Pancreas (tissue), 10 donors: ENCODE data around the gene SMIM14. TPM values are rescaled to one million over a fixed set of nuclear protein-coding genes. Genes with fewer than 3 reads are reported as not detected.

Experiments
- ATAC-seq, 4 donors: fragments of 200-7000 bp; cut with Tn5 transposase; one replicate each; pipeline versions ENCODE4 v1.8.0 to v1.9.1; 2020; ENCODE audit warnings: mild to moderate bottlenecking in 4 of 4, moderate library complexity in 4 of 4
- DNase-seq, 6 donors: peaks; one replicate each; pipeline ENCODE4 v3.0.0-alpha.2; 2020
- FAIRE-seq: peaks from 2 replicates; lab custom pipeline; 2012; peaks lifted over from hg19 to GRCh38; lab: Jason Lieb, UNC
- H3K27ac ChIP-seq, 4 donors: fragments of 200-600 bp; sonication (generic); 1 replicate in 3 of 4; 2 replicates in 1 of 4; pipeline versions ENCODE4 v1.5.0 to v1.8.0; 2020
- H3K27me3 ChIP-seq, 4 donors: fragments of 200-600 bp; one replicate each; pipeline ENCODE4 v1.8.0; 2021
- H3K36me3 ChIP-seq, 3 donors: fragments of 200-600 bp; sonication (generic) in 1 of 3; one replicate each; pipeline versions ENCODE4 v1.5.0 to v1.8.0; 2020 to 2021
- H3K4me1 ChIP-seq, 3 donors: fragments of 200-600 bp; one replicate each; pipeline ENCODE4 v1.8.0; 2021
- H3K4me3 ChIP-seq, 4 donors: fragments of 200-600 bp; sonication (generic) in 2 of 4; one replicate each; pipeline versions ENCODE4 v1.5.0 to v1.8.0; 2020 to 2021
- H3K9me3 ChIP-seq, 4 donors: fragments of 200-600 bp; one replicate each; pipeline ENCODE4 v1.8.0; 2021
- CTCF ChIP-seq, 4 donors: fragments of 200-600 bp; sonication (generic) in 3 of 4; IDR thresholded peaks; one replicate each; pipeline versions ENCODE4 v1.5.0 to v1.8.0; 2021; ENCODE audit warnings: antibody characterized with exemption in 4 of 4
- WGBS, 2 donors: extraction: QIAGEN DNeasy Blood & Tissue Kit; methylation state at CpG; one replicate each; pipeline ENCODE4 v1.1.7; 2013; 5-methylcytosine and 5-hydroxymethylcytosine counted together
- intact Hi-C, 3 donors: fragments of 100-400 bp; cut with DNase I; formaldehyde crosslinking; loops; one replicate each; pipeline versions ENCODE4 v1.11.1 to v1.14.2; 2022
- polyA plus RNA-seq, 2 donors: library from polyadenylated mRNA; stranded (reverse); fragments of 200-250 nt; gene quantifications; one replicate each; pipeline ENCODE4 v1.2.3, GENCODE V29; 2013
- total RNA-seq, 6 donors: library from RNA; stranded (reverse); fragmentation: NEBNext Ultra II Directional in 4 of 6; extraction: Animal tissue kit (Norgen Biotek cat#: 25700) in 4 of 6; gene quantifications; one replicate each; pipeline versions ENCODE4 v1.2.1 to v1.2.4, GENCODE V29; 2021 to 2023
- donor health status: healthy with polysubstance abuse.
- donor health status: DM: no; HTN: no; CAD: no; lungs with moderate emphysema.
- donor health status: DM: no; HTN: no; CAD: no.
- donor health status: control.
- donor health status: control.
- donor health status: Bipolar disorder and iron deficiency.
- donor health status: DM: yes; HTN: yes; CAD: no.
- donor health status: DM: no; HTN: no; CAD: no.
- donor health status: DM: no; HTN: no; CAD: no.
- donor health status: DM: yes; HTN: yes; CAD: no.

SMIM14 gene
- total and polyA plus RNA-seq, 8 donors = 14.3 to 53.6 (median 44.5) TPM

DNA sequence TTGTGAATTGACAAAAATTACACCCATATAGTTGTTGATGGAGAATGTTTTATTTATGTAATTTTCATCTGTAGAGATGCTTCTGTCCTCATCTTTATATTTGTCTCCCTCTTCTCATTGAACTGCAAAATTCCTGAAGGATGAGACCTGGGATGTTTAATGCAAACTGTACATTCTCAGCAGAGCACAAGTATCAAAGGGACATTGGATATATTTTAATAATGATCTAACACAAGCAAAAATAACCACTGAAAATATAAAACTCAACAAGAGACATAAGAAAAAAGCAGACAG lies 140.0 kb downstream of the SMIM14 start:
- intact Hi-C loops = no loop called here
- Histone ChIP-seq H3K9me3 (no peaks in the 10 kb centered on the region), H3K4me1 (no peaks in the 10 kb centered on the region), H3K36me3 (peaks cover 0 to 52% (median 16%) of the 10 kb centered on the region in 3 donors), H3K4me3 (no peak overlapping the region), H3K27me3 (no peaks in the 10 kb centered on the region), H3K27ac (no peak overlapping the region)
- no peak for DNase-seq
- no peak for TF ChIP-seq CTCF (IDR thresholded peaks at IDR 0.05)
- ATAC-seq = no peak
- FAIRE-seq = no peak

DNA sequence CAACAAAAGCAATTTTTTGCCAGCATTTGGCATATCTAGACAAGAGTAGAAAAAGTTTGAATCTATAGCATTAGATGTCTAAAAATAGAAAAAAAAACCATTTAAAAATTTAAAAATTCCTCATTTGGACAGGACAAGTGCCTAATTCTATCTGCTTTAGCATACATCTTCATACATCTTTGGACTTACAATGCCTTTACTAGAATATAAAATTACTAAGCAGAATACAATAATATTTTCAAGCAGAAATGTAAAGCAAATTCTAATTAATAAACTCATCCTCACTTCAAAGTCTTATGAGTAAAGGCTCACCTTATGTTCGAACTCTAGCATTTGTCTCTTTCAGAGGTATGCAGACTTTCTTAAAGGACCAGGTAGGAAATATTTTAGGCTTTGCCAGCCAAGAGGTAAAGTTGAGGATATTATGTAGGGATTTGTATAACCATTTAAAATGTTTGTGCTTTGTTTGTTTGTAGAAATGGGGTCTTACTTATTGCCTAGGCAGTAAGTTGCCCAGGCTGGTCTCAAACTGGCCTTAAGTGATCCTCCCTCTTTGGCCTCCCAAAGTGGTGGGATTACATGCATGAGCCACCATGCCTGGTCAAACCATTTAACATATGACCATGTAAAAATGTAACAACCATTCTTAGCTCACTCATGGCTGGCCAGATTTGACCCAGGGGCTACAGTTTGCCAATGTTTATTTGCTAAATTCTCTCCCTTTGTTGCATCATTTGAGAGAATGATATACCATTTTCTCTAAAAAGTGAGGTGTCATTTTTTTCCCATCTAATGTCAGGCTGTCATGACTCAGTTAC lies 140.5 kb downstream of the SMIM14 start:
- H3K9me3 ChIP-seq = no peaks in the 10 kb centered on the region
- DNase-seq (no peak), FAIRE-seq (no peak), ATAC-seq (no peak)
- 86 to 90% methylated on average over 1 of the region's 1 CpG for WGBS, 2 donors
- intact Hi-C loops = no loop called here
- TF ChIP-seq CTCF (IDR thresholded peaks at IDR 0.05) = no peak
- no peaks in the 10 kb centered on the region for H3K27me3 ChIP-seq
- peaks cover 0 to 46% (median 11%) of the 10 kb centered on the region in 3 donors for H3K36me3 ChIP-seq
- H3K27ac ChIP-seq = no peak overlapping the region
- no peaks in the 10 kb centered on the region for H3K4me1 ChIP-seq
- no peak overlapping the region for H3K4me3 ChIP-seq

Other genes starting within 250 kb of the SMIM14 start
- gene KLB, start 231.9 kb downstream of the SMIM14 start, total RNA-seq = 1 to 10 TPM; 1.2 to 4.6 (median 2.7) TPM
- gene KLB, start 231.9 kb downstream of the SMIM14 start, polyA plus RNA-seq = 1 to 10 TPM in 1 of 2 donors, under 1 TPM in 1; 0.94 to 1.1 TPM
- gene RPL9, start 179.9 kb downstream of the SMIM14 start, total RNA-seq = 1,000 to 10,000 TPM in 5 of 6 donors, 100 to 1,000 TPM in 1; 952 to 1,393 (median 1,175) TPM
- 1,000 to 10,000 TPM; 1,500 to 2,346 TPM for gene RPL9, start 179.9 kb downstream of the SMIM14 start, polyA plus RNA-seq
- 10 to 100 TPM in 2 of 6 donors, 1 to 10 TPM in 4; 5.9 to 13.1 (median 8.5) TPM for gene LIAS, start 179.8 kb downstream of the SMIM14 start, total RNA-seq
- 10 to 100 TPM; 11.4 to 18.1 TPM for gene LIAS, start 179.8 kb downstream of the SMIM14 start, polyA plus RNA-seq
- gene UGDH, start 111.4 kb downstream of the SMIM14 start, total RNA-seq = 10 to 100 TPM; 16.0 to 84.8 (median 54.9) TPM
- 1 to 10 TPM; 7.0 to 8.7 TPM for gene UGDH, start 111.4 kb downstream of the SMIM14 start, polyA plus RNA-seq
- gene UBE2K, start 59.3 kb upstream of the SMIM14 start, total RNA-seq = 10 to 100 TPM; 15.8 to 32.4 (median 24.8) TPM
- gene UBE2K, start 59.3 kb upstream of the SMIM14 start, polyA plus RNA-seq = 10 to 100 TPM; 14.1 to 18.2 TPM